ENCODE data around the gene VTN. TPM values are rescaled to one million over a fixed set of nuclear protein-coding genes. Genes with fewer than 3 reads are reported as not detected.

VTN gene
- total and polyA plus RNA-seq, 2 experiments from 2014 or later = 0.16 TPM; not detected in 1

DNA sequence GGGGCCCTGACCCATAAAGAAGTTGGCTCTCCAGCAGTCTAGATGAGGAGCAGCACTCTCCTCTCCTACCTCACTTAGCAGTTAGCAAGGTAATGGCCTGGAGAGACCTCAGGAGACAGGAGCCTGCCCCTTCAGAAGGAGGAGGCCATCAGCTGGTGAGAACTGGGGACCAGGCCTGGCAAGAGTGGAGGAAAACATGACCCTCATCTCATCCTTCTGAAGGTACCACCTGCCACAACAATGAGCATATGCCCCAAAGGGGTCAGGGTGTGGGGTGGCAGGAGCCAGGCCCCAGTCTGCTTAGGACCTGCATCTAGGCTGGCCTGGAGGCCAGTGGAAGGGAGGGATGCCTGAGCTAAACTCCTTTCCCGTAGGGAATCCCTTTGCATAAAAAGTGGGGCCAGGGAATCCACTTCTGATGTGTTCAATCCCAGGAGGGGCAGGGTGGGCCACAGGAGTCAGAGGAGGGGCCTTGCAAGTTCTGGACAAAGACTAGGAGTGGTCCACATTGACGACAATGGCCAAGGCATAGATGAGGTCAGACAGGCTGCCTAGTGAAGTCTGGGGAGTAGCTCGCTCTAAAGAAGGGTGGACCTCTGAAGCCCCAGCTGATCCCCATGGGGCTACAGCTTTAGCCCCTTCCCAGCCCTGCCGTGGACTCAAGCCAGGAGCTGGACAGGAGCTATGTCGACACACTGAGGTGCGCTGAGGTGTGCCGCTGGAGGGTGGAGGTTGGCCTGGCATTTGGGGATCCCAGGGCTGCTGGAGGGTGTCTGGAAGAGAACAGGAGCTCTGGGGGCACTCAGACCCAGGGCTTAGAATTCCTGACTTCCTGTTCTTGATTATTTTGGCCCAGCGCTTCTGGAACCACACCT, 6.1 kb downstream of the VTN start (continued):
- TF ChIP-seq CTCF (conservative IDR thresholded peaks at IDR 0.05; ENCODE audit: low read depth in 2 of 2) = no peak
- no peak for TF ChIP-seq ZNF114 (CRISPR knock-in tag; IDR thresholded peaks at IDR 0.05)
- TF ChIP-seq REST (IDR thresholded peaks at IDR 0.05; ENCODE audit: unreplicated experiment) = no peak
- no peak for TF ChIP-seq STAT1 (IDR thresholded peaks at IDR 0.05; ENCODE audit: unreplicated experiment)
- no peak for TF ChIP-seq CREB1 (CRISPR knock-in tag; IDR thresholded peaks at IDR 0.05; ENCODE audit: low read depth)

DNA sequence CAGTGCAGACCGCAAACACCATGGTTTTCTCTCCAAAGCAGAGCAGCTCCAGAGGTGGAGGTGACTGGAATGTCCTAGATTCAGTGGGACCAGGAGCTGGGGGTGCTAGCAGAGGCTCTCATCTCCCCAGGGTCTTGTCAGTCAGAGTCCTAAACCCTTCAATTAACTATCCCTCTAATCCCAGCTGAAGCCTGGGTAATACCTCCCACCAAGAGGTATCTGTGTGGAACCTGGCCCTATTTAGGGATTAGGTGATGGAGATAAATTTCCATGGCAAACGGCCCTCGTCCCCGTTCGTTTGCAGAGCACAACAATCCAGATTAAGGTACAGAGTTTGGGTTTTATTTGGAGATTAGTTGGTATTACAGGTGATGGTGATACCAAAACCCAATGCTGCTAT, 6.9 kb downstream of the VTN start:
- Mint-ChIP-seq H3K4me3 (no peak overlapping the region), H3K27me3 (ENCODE audit: insufficient read depth, low read depth, poor library complexity) (peaks cover 4% of the 10 kb centered on the region)
- no peak for DNase-seq (ENCODE audit: low spot score)
- TF ChIP-seq, protein P1, sequence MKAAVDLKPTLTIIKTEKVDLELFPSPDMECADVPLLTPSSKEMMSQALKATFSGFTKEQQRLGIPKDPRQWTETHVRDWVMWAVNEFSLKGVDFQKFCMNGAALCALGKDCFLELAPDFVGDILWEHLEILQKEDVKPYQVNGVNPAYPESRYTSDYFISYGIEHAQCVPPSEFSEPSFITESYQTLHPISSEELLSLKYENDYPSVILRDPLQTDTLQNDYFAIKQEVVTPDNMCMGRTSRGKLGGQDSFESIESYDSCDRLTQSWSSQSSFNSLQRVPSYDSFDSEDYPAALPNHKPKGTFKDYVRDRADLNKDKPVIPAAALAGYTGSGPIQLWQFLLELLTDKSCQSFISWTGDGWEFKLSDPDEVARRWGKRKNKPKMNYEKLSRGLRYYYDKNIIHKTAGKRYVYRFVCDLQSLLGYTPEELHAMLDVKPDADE (IDR thresholded peaks at IDR 0.05) = no peak
- TF ChIP-seq ZNF114 (CRISPR knock-in tag; IDR thresholded peaks at IDR 0.05) = no peak
- TF ChIP-seq EZH2phosphoT487 (IDR thresholded peaks at IDR 0.05; ENCODE audit: unreplicated experiment) = no peak
- TF ChIP-seq POLR2AphosphoS5 (IDR thresholded peaks at IDR 0.05; ENCODE audit: low read depth) = no peak
- TF ChIP-seq REST (IDR thresholded peaks at IDR 0.05; ENCODE audit: unreplicated experiment) = no peak
- no peak for TF ChIP-seq CREB1 (CRISPR knock-in tag; IDR thresholded peaks at IDR 0.05; ENCODE audit: low read depth)

More for the DNA sequence above, 6.9 kb downstream of the VTN start:
- Histone ChIP-seq H3K4me3 (no peak overlapping the region), H3K9me2 (ENCODE audit: insufficient read depth) (no peaks in the 10 kb centered on the region), H3K79me2 (replicated peaks; ENCODE audit: insufficient read depth) (peaks cover 7% of the 10 kb centered on the region), H4K20me1 (replicated peaks; ENCODE audit: insufficient read depth) (no peaks in the 10 kb centered on the region; the same call in 1 of the 2 replicates), H3K4me2 (no peak overlapping the region), H3K27me3 (ENCODE audit: insufficient read depth) (no peaks in the 10 kb centered on the region), H3F3A (replicated peaks; ENCODE audit: low read depth) (no peaks in the 10 kb centered on the region), H2AFZ (no peak overlapping the region), H3K36me3 (ENCODE audit: insufficient read depth) (peaks cover 13% of the 10 kb centered on the region), H3K4me1 (ENCODE audit: insufficient read depth) (peaks cover 5% of the 10 kb centered on the region), H3K27ac (ENCODE audit: low read depth) (no peak overlapping the region)
- Mint-ChIP-seq H3K36me3 (ENCODE audit: low read depth) (peaks cover 33% of the 10 kb centered on the region), H3K27ac (no peak overlapping the region), H3K9me3 (no peaks in the 10 kb centered on the region; the same call in 2 of the 3 replicates), H3K4me1 (peaks cover 3% of the 10 kb centered on the region; the same call in 2 of the 3 replicates)
- ATAC-seq = no peak

Data from GM23338 (cell line).